ENCODE results near the gene TSC22D2.

TSC22D2 gene

GRCh38 chr3:150373234-150373875 lies 34.7 kb upstream of the TSC22D2 start:
- no peaks in the 10 kb centered on the region for H3K79me2 ChIP-seq (ENCODE audit: insufficient read depth, low read length)
- no peak overlapping the region for H3K27ac ChIP-seq (ENCODE audit: low read depth, low read length)
- H2AFZ ChIP-seq (ENCODE audit: low read depth, low read length, severe bottlenecking): no peak overlapping the region
- peak overlapping the region; percentile 22 for H3K4me2 ChIP-seq (ENCODE audit: low read depth, low read length, poor library complexity, severe bottlenecking)
- H3F3A ChIP-seq (ENCODE audit: insufficient read depth): no peaks in the 10 kb centered on the region
- no peak overlapping the region for H3K9ac ChIP-seq (ENCODE audit: low read length)
- no peaks in the 10 kb centered on the region for H3K9me2 ChIP-seq (replicated peaks; ENCODE audit: insufficient read depth, low read length)
- H3K27me3 ChIP-seq (ENCODE audit: low read length): no peaks in the 10 kb centered on the region
- no peaks in the 10 kb centered on the region for H3K9me3 ChIP-seq (ENCODE audit: insufficient read depth, low read length)
- H3K36me3 ChIP-seq (ENCODE audit: low read length): no peaks in the 10 kb centered on the region
- H3K4me3 ChIP-seq (ENCODE audit: insufficient read depth, low read length, poor library complexity, severe bottlenecking): no peak overlapping the region
- H4K20me1 ChIP-seq (ENCODE audit: low read depth, low read length): no peaks in the 10 kb centered on the region
- no peak for TF ChIP-seq EZH2phosphoT487 (conservative IDR thresholded peaks at IDR 0.05; ENCODE audit: low read length)
- TF ChIP-seq CTCF (IDR thresholded peaks at IDR 0.05; ENCODE audit: insufficient read depth, low read length, poor library complexity, severe bottlenecking): no peak

GRCh38 chr3:150374975-150375374 lies 33.1 kb upstream of the TSC22D2 start:
- Histone ChIP-seq H3K9ac (ENCODE audit: low read length) (no peak overlapping the region), H3K4me2 (ENCODE audit: low read depth, low read length, poor library complexity, severe bottlenecking) (no peak overlapping the region), H3K36me3 (ENCODE audit: low read length) (no peaks in the 10 kb centered on the region), H3K27me3 (ENCODE audit: low read length) (no peaks in the 10 kb centered on the region), H3F3A (ENCODE audit: insufficient read depth) (no peaks in the 10 kb centered on the region), H3K79me2 (ENCODE audit: insufficient read depth, low read length) (no peaks in the 10 kb centered on the region), H3K27ac (ENCODE audit: low read depth, low read length) (no peak overlapping the region), H3K9me2 (replicated peaks; ENCODE audit: insufficient read depth, low read length) (no peaks in the 10 kb centered on the region), H4K20me1 (ENCODE audit: low read depth, low read length) (no peaks in the 10 kb centered on the region), H3K4me3 (ENCODE audit: insufficient read depth, low read length, poor library complexity, severe bottlenecking) (no peak overlapping the region), H3K9me3 (ENCODE audit: insufficient read depth, low read length) (no peaks in the 10 kb centered on the region), H2AFZ (ENCODE audit: low read depth, low read length, severe bottlenecking) (no peak overlapping the region)
- TF ChIP-seq CTCF (IDR thresholded peaks at IDR 0.05; ENCODE audit: insufficient read depth, low read length, poor library complexity, severe bottlenecking): no peak
- TF ChIP-seq EZH2phosphoT487 (conservative IDR thresholded peaks at IDR 0.05; ENCODE audit: low read length): no peak

GRCh38 chr3:150376001-150376848 lies 31.9 kb upstream of the TSC22D2 start:
- H3K9me2 ChIP-seq (replicated peaks; ENCODE audit: insufficient read depth, low read length): no peaks in the 10 kb centered on the region
- H3K4me2 ChIP-seq (ENCODE audit: low read depth, low read length, poor library complexity, severe bottlenecking): no peak overlapping the region
- no peaks in the 10 kb centered on the region for H3K9me3 ChIP-seq (ENCODE audit: insufficient read depth, low read length)
- no peaks in the 10 kb centered on the region for H3K27me3 ChIP-seq (ENCODE audit: low read length)
- H3K9ac ChIP-seq (ENCODE audit: low read length): no peak overlapping the region
- H3K4me3 ChIP-seq (ENCODE audit: insufficient read depth, low read length, poor library complexity, severe bottlenecking): no peak overlapping the region
- H3K27ac ChIP-seq (ENCODE audit: low read depth, low read length): no peak overlapping the region
- H3K36me3 ChIP-seq (ENCODE audit: low read length): no peaks in the 10 kb centered on the region
- no peaks in the 10 kb centered on the region for H3F3A ChIP-seq (ENCODE audit: insufficient read depth)
- no peak overlapping the region for H2AFZ ChIP-seq (ENCODE audit: low read depth, low read length, severe bottlenecking)
- no peaks in the 10 kb centered on the region for H3K79me2 ChIP-seq (ENCODE audit: insufficient read depth, low read length)
- H4K20me1 ChIP-seq (ENCODE audit: low read depth, low read length): no peaks in the 10 kb centered on the region
- TF ChIP-seq EZH2phosphoT487 (conservative IDR thresholded peaks at IDR 0.05; ENCODE audit: low read length): no peak
- TF ChIP-seq CTCF (IDR thresholded peaks at IDR 0.05; ENCODE audit: insufficient read depth, low read length, poor library complexity, severe bottlenecking): no peak
